DOHH2 (cell line): ENCODE results near the gene KCNQ1.

Experiments
- H3F3A ChIP-seq: fragments of 200-600 bp; sonication (generic), shearing (Covaris generic); 2 replicates; pipeline ENCODE4 v1.6.0; 2016; ENCODE audit warnings: antibody characterized with exemption, mild to moderate bottlenecking; ENCODE audit not compliant: control insufficient read depth, insufficient read depth
- H3K27ac ChIP-seq: fragments of 200-600 bp; sonication (generic); 2 replicates; pipeline ENCODE4 v1.5.1; 2014; ENCODE audit warnings: low read depth, mild to moderate bottlenecking, low read length, moderate library complexity
- H3K27me3 ChIP-seq: fragments of 200-600 bp; sonication (generic); 2 replicates; pipeline ENCODE4 v1.6.1; 2014; ENCODE audit warnings: mild to moderate bottlenecking, low read length, mixed read lengths; ENCODE audit not compliant: control insufficient read depth
- H3K36me3 ChIP-seq: fragments of 200-600 bp; sonication (generic); 2 replicates; pipeline ENCODE4 v1.6.1; 2014; ENCODE audit warnings: mild to moderate bottlenecking, low read length, moderate library complexity, mixed read lengths; ENCODE audit not compliant: control insufficient read depth
- H3K4me1 ChIP-seq: fragments of 200-600 bp; sonication (generic); 2 replicates; pipeline ENCODE4 v1.6.1; 2014; ENCODE audit warnings: mild to moderate bottlenecking, low read length, mixed read lengths; ENCODE audit not compliant: control insufficient read depth
- H3K4me2 ChIP-seq: fragments of 200-600 bp; sonication (generic); 2 replicates; pipeline ENCODE4 v1.6.0; 2014; ENCODE audit warnings: mild to moderate bottlenecking, low read length, moderate library complexity
- H3K4me3 ChIP-seq: fragments of 200-600 bp; sonication (generic); 2 replicates; pipeline ENCODE4 v1.5.1; 2014; ENCODE audit warnings: mild to moderate bottlenecking, low read length, mixed read lengths
- H3K79me2 ChIP-seq: fragments of 200-600 bp; sonication (generic); 2 replicates; pipeline ENCODE4 v1.6.1; 2014; ENCODE audit warnings: mild to moderate bottlenecking, low read length, mixed read lengths; ENCODE audit not compliant: control insufficient read depth
- H3K9me2 ChIP-seq: fragments of 200-600 bp; sonication (generic); replicated peaks from 2 replicates; pipeline ENCODE4 v1.6.1; 2014; ENCODE audit warnings: mild to moderate bottlenecking, low read length, mixed read lengths; ENCODE audit not compliant: control insufficient read depth
- H3K9me3 ChIP-seq: fragments of 200-600 bp; sonication (generic); 2 replicates; pipeline ENCODE4 v1.6.1; 2014; ENCODE audit warnings: antibody characterized with exemption, low read length, mixed read lengths; ENCODE audit not compliant: control insufficient read depth, insufficient read depth
- H4K20me1 ChIP-seq: fragments of 200-600 bp; sonication (generic); 2 replicates; pipeline ENCODE4 v1.6.0; 2014; ENCODE audit warnings: low read depth, mild to moderate bottlenecking, antibody characterized with exemption, low read length, moderate library complexity; ENCODE audit not compliant: control insufficient read depth, insufficient read depth
- EZH2phosphoT487 ChIP-seq: fragments of 200-600 bp; sonication (generic); IDR thresholded peaks from 2 replicates; pipeline ENCODE4 v1.6.1; 2017; ENCODE audit warnings: borderline replicate concordance, mild to moderate bottlenecking, antibody characterized with exemption, low read length, moderate library complexity, mixed read lengths
- TF ChIP-seq, protein P1 (sequence below): fragments of 200-600 bp; sonication (generic); IDR thresholded peaks from one replicate; pipeline ENCODE4 v1.5.1; 2014; ENCODE audit warnings: antibody characterized with exemption, mild to moderate bottlenecking, low read depth, low read length; ENCODE audit not compliant: poor library complexity, severe bottlenecking

The KCNQ1 gene

DNA sequence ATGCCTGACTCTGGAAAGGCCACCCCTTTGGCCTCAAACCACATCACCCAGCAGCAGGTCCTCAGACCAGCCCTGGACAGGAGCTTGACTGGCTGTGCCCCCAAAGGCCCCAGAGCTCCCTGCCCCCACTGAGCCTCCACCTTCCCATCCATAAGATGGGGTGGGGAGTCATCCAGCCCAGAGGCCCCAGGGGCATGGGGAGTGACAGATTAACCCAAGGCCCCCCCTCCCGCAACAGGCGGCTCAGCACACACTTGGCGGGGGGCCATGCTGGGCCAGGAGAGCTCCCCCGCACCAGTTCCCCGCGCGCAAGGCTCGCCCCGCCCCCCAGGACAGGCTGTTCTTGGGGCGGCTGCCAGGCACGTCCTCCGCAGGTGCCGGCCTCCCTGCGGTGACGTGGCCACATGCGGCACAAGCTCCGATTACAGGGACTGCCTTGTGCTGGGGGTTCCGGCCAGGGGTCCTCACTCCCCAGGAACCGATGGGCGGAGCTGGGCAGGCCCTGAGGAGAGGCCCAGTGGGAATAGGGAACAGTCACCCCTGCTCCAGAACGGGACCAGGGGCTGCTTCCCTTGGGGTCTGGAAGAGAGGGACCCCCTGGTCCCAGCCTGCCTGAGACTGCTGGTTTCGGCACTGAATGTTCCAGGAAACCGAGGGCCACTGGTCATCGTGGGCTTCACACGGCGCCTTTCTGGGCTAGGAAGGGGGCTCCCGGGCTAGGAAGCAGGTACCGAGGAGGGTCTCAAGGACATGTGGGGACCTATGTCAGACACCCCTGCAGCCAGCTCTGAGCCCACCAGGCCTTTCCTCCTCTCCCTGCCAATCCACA lies 445.9 kb downstream of the KCNQ1 start:
- Histone ChIP-seq H3K9me2 (no peaks in the 10 kb centered on the region), H4K20me1 (no peaks in the 10 kb centered on the region), H3K27me3 (no peaks in the 10 kb centered on the region), H3K9me3 (no peaks in the 10 kb centered on the region), H3K79me2 (no peaks in the 10 kb centered on the region), H3K4me2 (peak overlapping the region; percentile 100; the same call in 1 of the 2 replicates), H3K4me3 (no peak overlapping the region), H3K4me1 (peaks cover 25% of the 10 kb centered on the region), H3K36me3 (no peaks in the 10 kb centered on the region), H3F3A (no peaks in the 10 kb centered on the region; the same call in 1 of the 2 replicates), H3K27ac (no peak overlapping the region)
- no peak for TF ChIP-seq EZH2phosphoT487
- TF ChIP-seq, protein P1, sequence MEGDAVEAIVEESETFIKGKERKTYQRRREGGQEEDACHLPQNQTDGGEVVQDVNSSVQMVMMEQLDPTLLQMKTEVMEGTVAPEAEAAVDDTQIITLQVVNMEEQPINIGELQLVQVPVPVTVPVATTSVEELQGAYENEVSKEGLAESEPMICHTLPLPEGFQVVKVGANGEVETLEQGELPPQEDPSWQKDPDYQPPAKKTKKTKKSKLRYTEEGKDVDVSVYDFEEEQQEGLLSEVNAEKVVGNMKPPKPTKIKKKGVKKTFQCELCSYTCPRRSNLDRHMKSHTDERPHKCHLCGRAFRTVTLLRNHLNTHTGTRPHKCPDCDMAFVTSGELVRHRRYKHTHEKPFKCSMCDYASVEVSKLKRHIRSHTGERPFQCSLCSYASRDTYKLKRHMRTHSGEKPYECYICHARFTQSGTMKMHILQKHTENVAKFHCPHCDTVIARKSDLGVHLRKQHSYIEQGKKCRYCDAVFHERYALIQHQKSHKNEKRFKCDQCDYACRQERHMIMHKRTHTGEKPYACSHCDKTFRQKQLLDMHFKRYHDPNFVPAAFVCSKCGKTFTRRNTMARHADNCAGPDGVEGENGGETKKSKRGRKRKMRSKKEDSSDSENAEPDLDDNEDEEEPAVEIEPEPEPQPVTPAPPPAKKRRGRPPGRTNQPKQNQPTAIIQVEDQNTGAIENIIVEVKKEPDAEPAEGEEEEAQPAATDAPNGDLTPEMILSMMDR, result no peak

DNA sequence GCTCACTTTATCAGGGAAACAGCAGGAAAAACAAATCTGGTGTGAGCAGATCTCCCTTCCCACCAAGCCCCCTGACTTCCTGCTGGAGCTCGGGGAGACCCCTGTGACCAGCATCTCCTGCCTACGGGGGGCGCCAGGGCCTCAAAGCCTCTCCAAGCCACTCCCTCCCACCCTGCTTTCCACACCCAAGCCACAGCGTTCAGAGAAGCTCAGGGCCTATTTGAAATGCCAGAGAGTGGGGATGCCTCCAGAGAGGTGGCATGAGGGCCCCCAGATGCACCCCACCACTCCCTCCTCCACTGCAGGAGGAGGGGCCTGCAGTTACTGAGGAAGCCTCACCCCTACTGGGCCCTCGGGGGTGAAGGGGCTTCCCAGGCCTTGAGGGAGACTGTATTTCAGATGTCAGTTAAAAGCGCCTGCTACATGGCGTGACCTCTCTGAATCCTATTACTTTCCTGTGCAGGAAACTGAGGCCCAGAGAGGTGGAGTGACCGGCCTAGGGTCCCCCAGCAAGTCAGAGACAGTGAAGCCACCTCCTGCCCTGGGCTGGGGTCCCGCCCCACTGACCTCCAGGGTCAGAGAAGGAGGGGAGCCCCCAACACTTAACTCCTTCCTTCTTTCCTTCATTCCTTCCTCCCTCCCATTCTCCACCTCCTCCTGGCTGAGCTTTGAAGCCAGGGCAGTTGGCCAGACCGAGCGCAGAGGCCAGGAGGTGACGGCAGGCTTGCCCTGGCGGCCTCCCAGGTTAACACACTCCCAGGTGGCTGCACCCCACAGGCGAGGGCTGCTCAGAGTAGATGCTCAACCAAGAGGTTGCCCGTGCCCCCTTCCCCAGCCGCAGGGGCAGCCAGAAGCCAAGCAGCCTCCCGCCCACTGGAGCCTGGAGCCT lies 446.8 kb downstream of the KCNQ1 start:
- H3K9me2 ChIP-seq, result no peaks in the 10 kb centered on the region
- H4K20me1 ChIP-seq, result no peaks in the 10 kb centered on the region
- H3K27ac ChIP-seq, result peak overlapping the region; percentile 66; the same call in 1 of the 2 replicates
- no peaks in the 10 kb centered on the region for H3K9me3 ChIP-seq
- no peaks in the 10 kb centered on the region for H3K27me3 ChIP-seq
- peak overlapping the region; percentile 100 for H3K4me2 ChIP-seq
- no peaks in the 10 kb centered on the region for H3K36me3 ChIP-seq
- no peak for TF ChIP-seq EZH2phosphoT487
- TF ChIP-seq, protein P1, result peak; percentile 62
- H3K4me1 ChIP-seq, result peaks cover 25% of the 10 kb centered on the region
- H3F3A ChIP-seq, result no peaks in the 10 kb centered on the region; the same call in 1 of the 2 replicates
- peak overlapping the region; percentile 87 for H3K4me3 ChIP-seq
- no peaks in the 10 kb centered on the region for H3K79me2 ChIP-seq

DNA sequence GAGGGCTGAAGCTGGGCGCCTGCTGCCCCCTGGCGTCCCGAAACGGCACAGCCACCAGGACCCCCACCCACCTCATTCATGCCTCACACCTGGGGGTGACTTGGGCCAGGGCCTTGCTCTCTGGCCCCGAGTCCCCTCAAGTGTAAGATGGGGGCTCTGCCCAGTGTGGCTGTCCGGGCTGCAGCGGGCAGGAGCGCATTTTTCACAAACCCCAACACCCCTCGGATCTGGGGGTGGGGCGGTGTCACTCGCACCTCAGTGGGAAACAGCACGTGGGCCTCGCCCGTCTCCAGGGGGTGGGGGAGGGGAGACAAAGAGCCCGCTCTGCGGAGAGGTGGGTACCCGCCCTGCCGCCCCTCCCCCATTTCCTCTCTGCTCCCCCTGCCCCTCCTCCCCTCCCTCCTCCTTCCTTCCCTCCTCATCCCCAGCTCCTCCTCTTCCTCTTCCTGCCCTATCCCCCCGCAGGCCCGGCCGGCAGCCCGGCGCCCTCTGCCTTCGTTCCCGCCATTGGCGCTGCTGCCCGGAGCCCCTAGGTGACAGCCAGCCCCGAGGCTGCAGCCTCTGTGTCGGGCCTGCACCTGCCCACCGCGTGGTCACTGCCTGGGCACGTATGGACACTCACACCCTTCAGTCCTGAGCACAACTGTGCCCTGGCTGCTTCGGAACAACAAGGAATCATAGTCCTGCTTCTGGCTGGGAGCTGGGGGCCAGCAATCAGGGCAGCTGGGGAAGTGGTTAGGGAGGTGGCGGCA lies 447.6 kb downstream of the KCNQ1 start:
- Histone ChIP-seq H3K4me3 (peak overlapping the region; percentile 87), H3K4me1 (peaks cover 25% of the 10 kb centered on the region)
- TF ChIP-seq, protein P1, result peak; percentile 92
- no peak for TF ChIP-seq EZH2phosphoT487

More for the DNA sequence above, 447.6 kb downstream of the KCNQ1 start:
- Histone ChIP-seq H3K27me3 (no peaks in the 10 kb centered on the region), H3K9me2 (no peaks in the 10 kb centered on the region), H3K36me3 (no peaks in the 10 kb centered on the region), H3F3A (no peaks in the 10 kb centered on the region; the same call in 1 of the 2 replicates), H3K4me2 (peak overlapping the region; percentile 100), H3K79me2 (no peaks in the 10 kb centered on the region), H4K20me1 (no peaks in the 10 kb centered on the region), H3K27ac (peak overlapping the region; percentile 66), H3K9me3 (no peaks in the 10 kb centered on the region)
